Measurements from ENCODE around the gene PDZK1. TPM values are rescaled to one million over a fixed set of nuclear protein-coding genes. Genes with fewer than 3 reads are reported as not detected.
A peak's percentile ranks its signal among the peaks of the same experiment; 100 is the strongest.

Gene PDZK1
- total and polyA plus RNA-seq, 2 of the 8 experiments (the other 6 are each of a cell fraction or from before 2014, with no cell fraction given) = 0.17 TPM; not detected in 1

- Histone ChIP-seq H2BK15ac (ENCODE audit: low read length) (no peak overlapping the region; the same call in 1 of the 2 replicates), H4K20me1 (replicated peaks in 1 of 2; ENCODE audit: control insufficient read depth in 1 of 2, insufficient read depth in 2 of 2, low read length in 2 of 2) (no peaks in the 10 kb centered on the region), H2BK12ac (ENCODE audit: low read depth, low read length) (no peak overlapping the region), H3K4me2 (ENCODE audit: insufficient read depth in 1 of 2, low read depth in 2 of 2, low read length in 2 of 2) (peak overlapping the region; percentile 12 to 88), H3K79me2 (ENCODE audit: control insufficient read depth in 1 of 2, insufficient read depth in 2 of 2, low read length in 2 of 2) (no peaks in the 10 kb centered on the region), H3K23ac (ENCODE audit: insufficient read length) (no peak overlapping the region), H3K14ac (ENCODE audit: insufficient read length) (no peak overlapping the region), H2BK5ac (ENCODE audit: low read depth, low read length) (no peak overlapping the region), H3K23me2 (ENCODE audit: low read depth, low read length) (peaks cover 2% of the 10 kb centered on the region; the same call in 1 of the 2 replicates), H3K27ac (ENCODE audit: low read depth, low read length) (no peak overlapping the region), H3K79me1 (ENCODE audit: low read depth, low read length) (no peaks in the 10 kb centered on the region), H2AK5ac (ENCODE audit: low read depth, low read length) (no peak overlapping the region), H4K5ac (ENCODE audit: insufficient read length, low read depth, low read length) (peak overlapping the region; percentile 12), H2BK20ac (ENCODE audit: low read length) (no peak overlapping the region), H3K18ac (ENCODE audit: extremely low read depth, low read length) (peak overlapping the region; percentile 78; the same call in 1 of the 2 replicates), H3K4ac (replicated peaks; ENCODE audit: insufficient read length, low read depth, low read length) (no peak overlapping the region), H4K91ac (replicated peaks; ENCODE audit: insufficient read length, low read length) (peak overlapping the region; percentile 37), H2AFZ (ENCODE audit: low read length) (peak overlapping the region; percentile 97; the same call in 1 of the 2 replicates), H3K4me1 (replicated peaks in 1 of 4; ENCODE audit: control insufficient read depth in 3 of 4, insufficient read depth in 4 of 4, low read length in 3 of 4) (no peaks in the 10 kb centered on the region; a peak in 2 of 7 replicates), H2BK120ac (replicated peaks; ENCODE audit: low read depth, low read length) (no peak overlapping the region), H4K8ac (ENCODE audit: extremely low read depth, insufficient read depth, low read length) (0 out of 2 replicates have a peak overlapping the region, but pooled peaks have one; percentile 4), H3K36me3 (ENCODE audit: control insufficient read depth in 2 of 4, insufficient read depth in 4 of 4, low read length in 3 of 4) (no peaks in the 10 kb centered on the region), H3K4me3 (ENCODE audit: extremely low read depth in 1 of 4, insufficient read depth in 2 of 4, low read depth in 3 of 4, low read length in 4 of 4) (peak overlapping the region; percentile 23 to 59 (median 51); a peak in 7 of 8 replicates), H3K9me3 (ENCODE audit: insufficient read depth in 2 of 2, low read depth in 1 of 2, low read length in 1 of 2) (no peaks in the 10 kb centered on the region), H3K56ac (replicated peaks; ENCODE audit: insufficient read length, low read depth, low read length) (peak overlapping the region; percentile 63), H3K27me3 (replicated peaks in 1 of 4; ENCODE audit: control insufficient read depth in 3 of 4, extremely low read depth in 1 of 4, insufficient read depth in 3 of 4, low read length in 3 of 4) (peaks cover 0 to 7% (median 7%) of the 10 kb centered on the region in 4 experiments; a peak in 5 of 7 replicates), H3K9ac (replicated peaks in 1 of 4; ENCODE audit: extremely low read depth in 1 of 4, low read depth in 3 of 4, low read length in 3 of 4) (peak overlapping the region in 2 of 4 experiments; percentile 34 to 38; a peak in 1 of 7 replicates)
- DNase-seq (ENCODE audit: low read depth in 1 of 2, low spot score in 2 of 2) (peak in 1 of 2 experiments; percentile 95), FAIRE-seq (no peak)
- CTCF ChIA-PET (ENCODE audit: partially characterized antibody) = interaction anchor here (0.7 to 2.6 kb wide), 15 partner anchors 9 to 37 kb away, joined by 3 to 20 read pairs (median 3); no protein-coding TSS in a partner anchor
- WGBS, 2 experiments (ENCODE audit: extremely low coverage in 1 of 2, insufficient coverage in 1 of 2, insufficient read length in 1 of 2, insufficient replicate concordance in 2 of 2, low coverage in 1 of 2, low lambda C conversion rate in 2 of 2, missing lambda C conversion rate in 1 of 2) = 15% methylated on average over 47 of the region's 47 CpGs; no CpG with 5 or more reads in 1 of the 2 experiments
- POLR2A ChIA-PET (ENCODE audit: partially characterized antibody) = interaction anchor here (1.6 kb wide), 1 partner anchor 103 kb away, joined by 3 read pairs; the partner anchor contains the start of genes POLR3C and RNF115
- TF ChIP-seq CTBP2 (IDR thresholded peaks at IDR 0.05; ENCODE audit: borderline replicate concordance, insufficient read depth, insufficient read length, low read length) (no peak), KDM5A (IDR thresholded peaks at IDR 0.05; ENCODE audit: low read length) (no peak), RFX5 (IDR thresholded peaks at IDR 0.05; ENCODE audit: borderline replicate concordance, low read depth, low read length) (no peak), USF2 (IDR thresholded peaks at IDR 0.05; ENCODE audit: low read length) (no peak), JUN (IDR thresholded peaks at IDR 0.05; ENCODE audit: low read depth, low read length) (no peak), CREB1 (IDR thresholded peaks at IDR 0.05) (peak; percentile 79), TBP (IDR thresholded peaks at IDR 0.05; ENCODE audit: low read depth, low read length) (no peak), RXRA (IDR thresholded peaks at IDR 0.05; ENCODE audit: insufficient read depth, low read depth, low read length) (no peak), ASH2L (IDR thresholded peaks at IDR 0.05; ENCODE audit: low read length) (peak; percentile 39), EGR1 (IDR thresholded peaks at IDR 0.05; ENCODE audit: borderline replicate concordance, low read depth, low read length) (no peak), SP1 (IDR thresholded peaks at IDR 0.05; ENCODE audit: low read depth, low read length) (no peak)
Measured at GRCh38 chr1:145720878-145721671, 13.9 kb upstream of the PDZK1 start.
